GM18861 (cell line): ENCODE results near the gene KCNIP1.

ENCODE experiments used
- ATAC-seq: cut with Tn5 transposase; IDR thresholded peaks from one replicate; pipeline ENCODE4 v1.9.1; 2021; ENCODE audit not compliant: unreplicated experiment

Gene KCNIP1

GRCh38 chr5:170508036-170508435 is 4.2 kb downstream of the KCNIP1 start:
- ATAC-seq: peak; percentile 68

- no peak for ATAC-seq
Measured at GRCh38 chr5:170508660-170509347, 5.0 kb downstream of the KCNIP1 start.

- no peak for ATAC-seq
Measured at GRCh38 chr5:170509348-170509660, 5.5 kb downstream of the KCNIP1 start.

DNA sequence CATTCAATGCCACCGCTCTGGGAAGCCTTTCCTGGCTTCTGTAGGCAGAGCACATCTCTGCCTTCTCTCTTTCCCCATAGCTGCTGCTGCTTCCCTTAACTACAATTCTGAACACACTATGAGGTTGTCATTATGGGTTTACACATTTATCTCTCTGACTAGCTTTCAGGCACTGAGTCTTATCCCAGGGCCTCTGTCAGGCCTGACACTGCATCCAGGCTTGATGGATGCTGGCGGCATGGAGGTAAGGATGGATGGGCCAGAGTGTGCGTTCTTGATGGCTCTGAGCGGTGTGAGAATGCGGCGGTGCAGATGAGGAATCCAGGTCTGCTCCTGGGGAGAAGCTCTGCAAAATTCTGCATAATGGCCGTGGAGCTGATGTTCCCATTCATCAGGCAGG is 6.3 kb downstream of the KCNIP1 start:
- no peak for ATAC-seq

DNA sequence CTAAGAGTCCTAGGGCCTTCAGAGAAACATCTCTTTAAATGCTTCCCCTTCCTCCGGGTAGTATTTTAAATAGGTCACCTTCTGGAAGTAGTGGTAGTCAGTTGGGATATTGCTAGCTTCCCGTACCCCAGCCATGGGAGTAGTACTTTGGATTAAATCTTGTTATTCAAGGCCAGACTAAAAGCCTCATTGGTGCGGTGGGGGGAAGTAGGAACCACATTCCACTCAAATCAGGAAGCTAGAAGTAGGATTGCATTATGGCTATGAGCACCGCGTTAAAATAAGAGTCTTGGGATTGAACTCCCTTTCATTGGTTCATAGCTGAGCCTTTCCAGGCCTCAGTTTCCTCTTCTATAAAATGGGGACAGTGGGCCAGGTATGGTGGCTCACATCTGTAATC is 6.7 kb downstream of the KCNIP1 start:
- no peak for ATAC-seq

GRCh38 chr5:170511551-170512258 is 7.9 kb downstream of the KCNIP1 start:
- ATAC-seq: no peak

DNA sequence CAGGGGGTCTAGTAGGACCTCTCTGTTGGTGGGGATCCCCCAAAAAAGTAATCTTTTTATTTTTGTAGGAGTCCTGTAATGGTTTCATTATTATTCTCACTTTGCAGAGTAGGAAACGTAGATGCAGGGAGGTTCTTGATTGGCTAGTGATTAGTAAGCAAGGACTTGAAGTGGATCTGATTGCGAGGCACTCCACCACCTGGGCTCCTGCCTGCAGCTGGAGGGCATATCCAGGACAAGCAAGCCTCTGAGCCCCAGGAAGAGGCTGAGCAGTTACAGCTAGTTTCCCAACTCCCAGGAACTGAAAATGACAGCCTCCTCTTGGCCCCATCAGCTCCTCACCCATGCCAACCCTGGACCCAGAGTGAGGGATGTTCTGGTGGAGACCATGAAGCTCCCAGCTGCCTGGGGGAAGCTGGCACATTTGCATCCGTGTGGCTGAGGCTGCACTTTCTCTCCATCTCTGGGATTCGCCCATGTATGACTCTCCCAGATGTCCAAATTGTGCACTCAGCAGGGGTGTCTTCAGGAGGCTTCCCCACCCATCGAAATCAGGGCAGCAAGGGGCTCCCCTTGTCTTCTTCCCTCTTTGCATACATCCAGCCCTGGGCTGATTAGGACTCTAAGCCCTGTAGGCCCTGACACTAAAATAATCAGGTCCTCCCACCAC is 10.2 kb downstream of the KCNIP1 start:
- ATAC-seq: no peak

- ATAC-seq: no peak
Measured at GRCh38 chr5:170517411-170517810, 13.6 kb downstream of the KCNIP1 start.

DNA sequence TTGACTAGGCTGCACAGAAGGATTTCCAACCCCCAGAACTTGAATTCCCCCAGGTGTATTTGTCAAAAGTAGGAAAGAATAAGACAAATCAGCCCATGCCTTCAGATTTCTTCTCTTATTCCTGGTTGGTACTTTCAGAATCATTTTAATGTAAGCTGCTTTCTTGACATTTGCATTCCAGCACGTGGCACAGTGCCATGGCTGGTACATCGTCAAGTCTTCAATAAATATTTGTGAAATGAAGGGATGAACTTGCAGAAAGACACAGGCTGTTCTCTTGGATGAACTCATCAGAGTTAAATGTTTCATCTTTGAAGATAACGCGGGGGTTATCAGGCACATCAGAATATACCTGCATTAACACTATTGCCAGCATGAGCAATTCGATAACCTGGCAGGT is 14.5 kb downstream of the KCNIP1 start:
- ATAC-seq: no peak

- ATAC-seq: no peak
Measured at GRCh38 chr5:170519549-170519948, 15.7 kb downstream of the KCNIP1 start.

GRCh38 chr5:170520372-170520771 is 16.6 kb downstream of the KCNIP1 start:
- ATAC-seq: no peak

- no peak for ATAC-seq
Measured at GRCh38 chr5:170522211-170523141, 18.7 kb downstream of the KCNIP1 start.

DNA sequence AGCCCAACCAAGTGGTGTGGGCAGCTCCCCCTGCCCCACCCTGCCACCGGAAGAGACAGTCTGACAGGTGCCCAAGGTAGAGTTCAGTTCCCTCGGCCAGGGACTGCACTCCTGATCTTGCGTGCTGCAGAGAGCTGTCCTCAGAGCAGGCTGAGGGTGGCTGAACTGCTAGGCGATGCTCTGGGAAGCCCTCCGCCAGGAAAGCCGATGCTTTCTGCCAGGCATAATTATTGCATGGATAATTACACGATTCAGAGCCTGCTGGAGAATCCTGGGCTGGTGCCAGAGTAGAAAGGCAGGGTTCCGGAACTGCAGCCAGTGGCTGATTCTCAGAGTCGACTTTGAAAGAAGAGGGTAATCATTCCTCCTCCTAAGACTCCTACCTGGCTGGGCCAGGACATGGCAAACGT is 19.3 kb downstream of the KCNIP1 start:
- ATAC-seq: no peak

- no peak for ATAC-seq
Measured at GRCh38 chr5:170523830-170524229, 20.0 kb downstream of the KCNIP1 start.

DNA sequence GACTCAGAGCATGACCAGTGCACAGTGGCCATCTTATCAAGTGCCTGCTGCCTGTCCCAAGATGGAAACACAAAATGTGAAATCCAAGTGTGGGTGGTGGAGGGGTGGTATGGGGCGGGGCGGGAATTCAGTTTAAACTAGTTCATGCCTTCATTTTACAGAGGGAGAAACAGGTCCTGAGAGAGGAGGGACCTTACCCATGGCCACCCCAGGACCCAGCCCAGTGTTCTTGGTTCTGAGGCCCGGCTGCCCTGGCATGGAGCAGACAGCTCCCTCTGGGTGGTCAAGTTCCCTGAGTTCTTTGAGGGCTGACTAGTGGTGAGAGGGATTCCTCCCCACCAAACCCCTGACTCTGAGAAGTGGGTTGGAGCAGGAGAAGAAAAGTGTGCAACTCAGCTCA is 20.8 kb downstream of the KCNIP1 start:
- ATAC-seq: no peak

GRCh38 chr5:170525470-170526211 is 21.8 kb downstream of the KCNIP1 start:
- ATAC-seq: no peak

DNA sequence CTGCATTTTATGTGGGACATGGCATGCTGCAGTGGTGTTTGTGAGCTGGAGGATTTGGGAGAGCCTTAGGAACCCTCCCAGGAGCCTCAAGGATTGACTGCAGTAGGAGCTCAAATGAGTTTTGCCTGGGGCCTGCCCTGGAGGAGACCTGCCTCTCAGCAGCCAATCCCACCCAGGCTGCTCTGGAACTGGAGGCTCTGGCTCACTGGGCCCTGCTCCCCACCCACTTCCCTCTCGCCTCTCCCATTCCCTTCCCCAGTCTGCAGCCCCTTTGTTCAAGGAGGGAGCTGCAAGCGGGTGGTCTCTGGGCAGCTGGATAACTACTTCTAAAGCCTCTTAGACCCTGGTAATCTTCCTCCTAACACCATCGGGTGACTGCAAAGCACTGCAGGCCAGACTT is 24.2 kb downstream of the KCNIP1 start:
- no peak for ATAC-seq

DNA sequence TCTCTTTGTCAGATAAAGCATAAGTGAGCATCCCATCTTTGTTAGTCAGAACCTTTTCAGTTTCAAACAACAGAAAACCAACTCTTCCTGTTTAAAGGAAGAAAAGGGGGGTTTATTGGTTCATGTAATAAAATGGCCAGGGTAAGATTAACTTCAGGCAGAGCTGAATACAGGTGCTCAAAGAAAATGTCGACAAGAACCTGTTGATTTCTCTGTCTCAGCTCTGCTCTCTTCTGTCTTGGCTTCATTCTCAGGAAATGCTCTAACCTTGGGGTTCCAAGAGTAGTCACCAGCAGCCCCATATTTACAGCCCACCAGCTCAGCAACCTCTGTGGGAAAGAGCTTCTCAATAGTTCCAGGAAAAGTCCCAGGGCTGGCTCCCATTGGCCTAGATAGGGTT is 25.2 kb downstream of the KCNIP1 start:
- no peak for ATAC-seq

- no peak for ATAC-seq
Measured at GRCh38 chr5:170532935-170533334, 29.1 kb downstream of the KCNIP1 start.

DNA sequence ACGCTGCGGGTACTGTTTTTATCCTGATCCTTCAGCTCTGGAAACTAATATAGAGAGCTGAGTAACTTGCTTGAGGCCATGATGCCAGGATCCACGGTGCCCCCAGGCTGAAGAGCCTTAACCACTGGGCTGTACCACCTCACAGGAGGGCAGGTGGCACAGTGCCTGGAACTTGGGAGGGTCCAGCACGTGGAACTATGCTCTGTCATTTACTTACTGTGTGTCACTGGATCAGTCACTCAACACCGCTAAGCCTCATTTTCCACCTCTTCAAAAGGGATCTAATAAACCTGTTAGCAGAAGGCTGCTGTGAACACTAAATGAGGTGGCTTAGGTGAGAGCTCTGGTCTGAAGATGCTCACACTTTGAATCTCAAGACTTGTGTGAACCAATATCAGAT is 29.6 kb downstream of the KCNIP1 start:
- no peak for ATAC-seq

DNA sequence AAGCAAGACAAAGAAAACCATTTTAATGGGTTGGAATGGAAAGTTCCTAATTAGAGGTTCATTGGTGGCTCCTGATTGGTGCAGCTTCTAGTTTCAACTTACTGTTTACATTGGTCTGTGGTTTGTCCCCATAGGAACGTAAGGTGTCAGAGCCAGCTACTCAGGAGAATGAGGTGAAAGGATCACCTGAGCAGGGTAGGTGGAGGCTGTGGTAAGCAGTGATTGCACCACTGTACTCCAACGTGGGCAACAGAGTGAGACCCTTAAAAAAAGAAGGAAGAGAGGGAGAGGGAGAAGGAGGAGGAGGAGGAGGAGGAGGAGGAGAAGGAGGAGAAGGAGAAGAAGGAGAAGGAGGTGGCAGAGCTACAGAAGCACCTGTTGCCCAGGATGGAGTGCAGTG is 30.4 kb downstream of the KCNIP1 start:
- no peak for ATAC-seq
